ENCODE results near the gene ELF4. TPM values are rescaled to one million over a fixed set of nuclear protein-coding genes. Genes with fewer than 3 reads are reported as not detected.

Gene ELF4
- total RNA-seq, 1 experiment from 2014 or later, result 1.9 TPM

GRCh38 chrX:130093271-130093670 lies 17.0 kb downstream of the ELF4 start (continued):
- TF ChIP-seq, protein P1, sequence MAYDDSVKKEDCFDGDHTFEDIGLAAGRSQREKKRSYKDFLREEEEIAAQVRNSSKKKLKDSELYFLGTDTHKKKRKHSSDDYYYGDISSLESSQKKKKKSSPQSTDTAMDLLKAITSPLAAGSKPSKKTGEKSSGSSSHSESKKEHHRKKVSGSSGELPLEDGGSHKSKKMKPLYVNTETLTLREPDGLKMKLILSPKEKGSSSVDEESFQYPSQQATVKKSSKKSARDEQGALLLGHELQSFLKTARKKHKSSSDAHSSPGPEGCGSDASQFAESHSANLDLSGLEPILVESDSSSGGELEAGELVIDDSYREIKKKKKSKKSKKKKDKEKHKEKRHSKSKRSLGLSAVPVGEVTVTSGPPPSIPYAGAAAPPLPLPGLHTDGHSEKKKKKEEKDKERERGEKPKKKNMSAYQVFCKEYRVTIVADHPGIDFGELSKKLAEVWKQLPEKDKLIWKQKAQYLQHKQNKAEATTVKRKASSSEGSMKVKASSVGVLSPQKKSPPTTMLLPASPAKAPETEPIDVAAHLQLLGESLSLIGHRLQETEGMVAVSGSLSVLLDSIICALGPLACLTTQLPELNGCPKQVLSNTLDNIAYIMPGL (CRISPR knock-in tag; IDR thresholded peaks at IDR 0.05), result no peak
- TF ChIP-seq MLX (CRISPR knock-in tag; IDR thresholded peaks at IDR 0.05), result no peak
- no peak for TF ChIP-seq ZNF317 (CRISPR knock-in tag; IDR thresholded peaks at IDR 0.05; ENCODE audit: borderline replicate concordance, low read depth)
- TF ChIP-seq ZNF671 (CRISPR knock-in tag; IDR thresholded peaks at IDR 0.05), result no peak
- TF ChIP-seq SMAD4 (CRISPR knock-in tag; IDR thresholded peaks at IDR 0.05), result no peak
- TF ChIP-seq GABPB1 (CRISPR knock-in tag; IDR thresholded peaks at IDR 0.05), result no peak
- TF ChIP-seq TP53 (CRISPR knock-in tag; IDR thresholded peaks at IDR 0.05), result no peak
- TF ChIP-seq PRDM15 (CRISPR knock-in tag; IDR thresholded peaks at IDR 0.05), result no peak
- TF ChIP-seq CDX4 (CRISPR knock-in tag; IDR thresholded peaks at IDR 0.05; ENCODE audit: borderline replicate concordance), result no peak
- TF ChIP-seq ZSCAN18 (CRISPR knock-in tag; IDR thresholded peaks at IDR 0.05), result no peak
- TF ChIP-seq, protein P2, sequence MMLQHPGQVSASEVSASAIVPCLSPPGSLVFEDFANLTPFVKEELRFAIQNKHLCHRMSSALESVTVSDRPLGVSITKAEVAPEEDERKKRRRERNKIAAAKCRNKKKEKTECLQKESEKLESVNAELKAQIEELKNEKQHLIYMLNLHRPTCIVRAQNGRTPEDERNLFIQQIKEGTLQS (CRISPR knock-in tag; conservative IDR thresholded peaks at IDR 0.05), result no peak

DNA sequence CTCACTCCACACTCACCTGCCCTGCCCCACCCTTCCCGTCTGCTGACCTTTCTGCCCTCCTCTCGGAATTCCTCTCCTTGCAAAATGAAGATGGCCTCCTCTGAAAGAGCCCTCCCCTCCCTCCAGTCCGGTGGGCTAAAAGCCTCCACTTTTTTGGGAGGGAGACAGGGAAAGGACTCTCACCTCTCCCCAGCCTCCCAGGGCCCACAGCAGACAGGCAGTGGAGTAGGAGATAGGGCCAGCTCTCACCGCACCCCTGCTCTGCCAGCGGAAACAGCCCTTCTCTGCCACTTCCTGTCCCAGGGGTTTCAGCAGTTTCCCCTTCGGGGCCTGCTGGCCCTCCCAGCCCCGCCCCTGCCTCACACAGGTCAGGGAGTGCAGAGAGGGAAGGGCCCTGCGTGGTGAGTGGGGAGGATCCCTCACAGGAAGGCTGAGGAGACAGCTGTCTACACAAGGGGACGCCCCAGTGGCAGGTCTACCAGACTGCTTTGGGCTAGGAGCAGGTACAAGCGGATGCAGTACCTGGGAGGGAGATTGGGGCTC lies 18.2 kb downstream of the ELF4 start:
- ATAC-seq, result peak; percentile 91
- CTCF ChIA-PET, result interaction anchor here (1.4 to 1.5 kb wide), 2 partner anchors 12 to 29 kb away, joined by 6 to 7 read pairs; no protein-coding TSS in a partner anchor
- H3K4me3 Mint-ChIP-seq, result no peak overlapping the region
- no peaks in the 10 kb centered on the region for H3K4me1 Mint-ChIP-seq
- no peak overlapping the region for H3K27ac Mint-ChIP-seq
- POLR2A ChIA-PET, result no interaction called here
- DNase-seq (ENCODE audit: low spot score), result peak; percentile 26
- no peaks in the 10 kb centered on the region for H3K9me3 Mint-ChIP-seq
- H3K36me3 Mint-ChIP-seq, result no peaks in the 10 kb centered on the region
- no peaks in the 10 kb centered on the region; the same call in 1 of the 2 replicates for H3K27me3 Mint-ChIP-seq (ENCODE audit: low read depth)
- TF ChIP-seq FOXK1 (CRISPR knock-in tag; IDR thresholded peaks at IDR 0.05) (no peak), USF1 (CRISPR knock-in tag; IDR thresholded peaks at IDR 0.05) (no peak), FOXJ3 (CRISPR knock-in tag; IDR thresholded peaks at IDR 0.05; ENCODE audit: borderline replicate concordance) (no peak), NFYB (CRISPR knock-in tag; conservative IDR thresholded peaks at IDR 0.05; ENCODE audit: low read depth) (no peak), MXD4 (CRISPR knock-in tag; IDR thresholded peaks at IDR 0.05; ENCODE audit: borderline replicate concordance) (no peak), E2F4 (CRISPR knock-in tag; IDR thresholded peaks at IDR 0.05; ENCODE audit: borderline replicate concordance, low read depth) (no peak), TP53 (CRISPR knock-in tag; IDR thresholded peaks at IDR 0.05) (no peak), ZNF396 (CRISPR knock-in tag; IDR thresholded peaks at IDR 0.05; ENCODE audit: borderline replicate concordance) (no peak), ZNF532 (CRISPR knock-in tag; IDR thresholded peaks at IDR 0.05; ENCODE audit: borderline replicate concordance) (no peak), CREB1 (CRISPR knock-in tag; IDR thresholded peaks at IDR 0.05) (no peak)
- TF ChIP-seq, protein P2 (CRISPR knock-in tag; conservative IDR thresholded peaks at IDR 0.05), result no peak

All from WTC11 (cell line).